Prostate gland (tissue), 2 donors: ENCODE data around the gene DYSF.

ENCODE experiments used
- POLR2A ChIP-seq: fragments of 450-650 bp; IDR thresholded peaks from one replicate; pipeline ENCODE4 v1.6.1; 2016; ENCODE audit warnings: antibody characterized with exemption, mild to moderate bottlenecking
- TF ChIP-seq, protein P1 (sequence below), 4 experiments: fragments of 200-600 bp in 2 of 4; fragments of 450-650 bp in 2 of 4; sonication (generic) in 2 of 4; IDR thresholded peaks; 1 replicate in 3 of 4; 2 replicates in 1 of 4; pipeline ENCODE4 v1.5.1; 2016 to 2019; ENCODE audit warnings: antibody characterized with exemption in 4 of 4, mild to moderate bottlenecking in 2 of 4, moderate library complexity in 2 of 4

DNA sequence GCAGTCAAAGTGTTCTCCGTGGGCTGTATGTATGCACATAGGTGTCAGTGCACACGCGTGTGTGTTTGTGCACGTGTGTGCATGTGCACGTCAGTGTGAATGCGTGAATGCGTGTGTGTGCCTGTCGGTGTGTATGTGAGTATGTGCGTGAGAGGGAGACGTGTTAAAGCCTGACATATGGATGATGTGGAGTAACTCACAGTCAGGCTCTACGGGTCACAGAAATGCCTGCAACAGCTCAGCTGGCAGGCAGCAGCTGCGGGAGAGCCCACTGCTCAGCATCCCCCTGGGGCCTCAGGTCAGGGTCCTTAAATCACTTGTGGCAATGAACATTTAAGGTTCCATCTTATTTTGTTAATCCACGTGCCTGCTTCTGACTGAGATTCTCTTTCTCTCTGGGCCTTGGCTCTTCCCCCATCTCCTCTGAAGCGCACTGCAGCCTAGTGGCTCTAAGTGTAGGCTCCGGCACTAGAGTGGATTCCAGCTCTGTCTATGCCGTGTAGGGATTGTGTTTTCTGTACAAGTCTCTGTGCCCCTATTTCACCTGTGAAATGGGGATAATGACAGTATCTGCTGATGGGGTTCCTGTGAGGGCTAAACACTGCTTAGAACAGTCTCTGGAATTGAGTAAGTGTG, 63.0 kb downstream of the DYSF start:
- TF ChIP-seq POLR2A: no peak
- TF ChIP-seq, protein P1, sequence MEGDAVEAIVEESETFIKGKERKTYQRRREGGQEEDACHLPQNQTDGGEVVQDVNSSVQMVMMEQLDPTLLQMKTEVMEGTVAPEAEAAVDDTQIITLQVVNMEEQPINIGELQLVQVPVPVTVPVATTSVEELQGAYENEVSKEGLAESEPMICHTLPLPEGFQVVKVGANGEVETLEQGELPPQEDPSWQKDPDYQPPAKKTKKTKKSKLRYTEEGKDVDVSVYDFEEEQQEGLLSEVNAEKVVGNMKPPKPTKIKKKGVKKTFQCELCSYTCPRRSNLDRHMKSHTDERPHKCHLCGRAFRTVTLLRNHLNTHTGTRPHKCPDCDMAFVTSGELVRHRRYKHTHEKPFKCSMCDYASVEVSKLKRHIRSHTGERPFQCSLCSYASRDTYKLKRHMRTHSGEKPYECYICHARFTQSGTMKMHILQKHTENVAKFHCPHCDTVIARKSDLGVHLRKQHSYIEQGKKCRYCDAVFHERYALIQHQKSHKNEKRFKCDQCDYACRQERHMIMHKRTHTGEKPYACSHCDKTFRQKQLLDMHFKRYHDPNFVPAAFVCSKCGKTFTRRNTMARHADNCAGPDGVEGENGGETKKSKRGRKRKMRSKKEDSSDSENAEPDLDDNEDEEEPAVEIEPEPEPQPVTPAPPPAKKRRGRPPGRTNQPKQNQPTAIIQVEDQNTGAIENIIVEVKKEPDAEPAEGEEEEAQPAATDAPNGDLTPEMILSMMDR (IDR thresholded peaks at IDR 0.05): no peak
